Keratinocyte (primary cell): ENCODE measurements around the gene PLEKHJ1. TPM values are rescaled to one million over a fixed set of nuclear protein-coding genes. Genes with fewer than 3 reads are reported as not detected.

Source experiments
- DNase-seq: peaks from one replicate; pipeline ENCODE4 v3.0.0-alpha.2; 2011; ENCODE audit warnings: low read depth, missing footprints, low spot score
- FAIRE-seq: peaks from 2 replicates; lab custom pipeline; 2011; peaks lifted over from hg19 to GRCh38; lab: Jason Lieb, UNC
- H2AFZ ChIP-seq: 2 replicates; pipeline ENCODE4 v1.6.0; 2012; ENCODE audit warnings: low read length, control low read depth, inconsistent platforms; ENCODE audit not compliant: control insufficient read depth
- H3K27ac ChIP-seq: 2 replicates; pipeline ENCODE4 v1.5.1; 2011; ENCODE audit warnings: low read length; ENCODE audit not compliant: control insufficient read depth, insufficient read depth
- H3K27me3 ChIP-seq: 3 replicates; pipeline ENCODE4 v1.6.0; 2011; ENCODE audit warnings: low read length; ENCODE audit not compliant: control insufficient read depth, insufficient read depth; ENCODE audit errors: extremely low read depth
- H3K36me3 ChIP-seq, 2 experiments: 2 replicates in 1 of 2; 3 replicates in 1 of 2; pipeline ENCODE4 v1.5.1; 2011; ENCODE audit warnings: low read length in 2 of 2, mild to moderate bottlenecking in 1 of 2; ENCODE audit not compliant: control insufficient read depth in 2 of 2, insufficient read depth in 2 of 2; ENCODE audit errors: extremely low read depth in 1 of 2
- H3K4me1 ChIP-seq: 3 replicates; pipeline ENCODE4 v1.5.1; 2011; ENCODE audit warnings: low read length; ENCODE audit not compliant: control insufficient read depth, insufficient read depth; ENCODE audit errors: extremely low read depth
- H3K4me2 ChIP-seq: 3 replicates; pipeline ENCODE4 v1.6.0; 2011; ENCODE audit warnings: low read depth, low read length; ENCODE audit not compliant: control insufficient read depth, insufficient read depth; ENCODE audit errors: extremely low read depth
- H3K4me3 ChIP-seq, 3 experiments: fragments of 200-600 bp in 1 of 3; sonication (generic) in 1 of 3; 2 replicates in 2 of 3; 3 replicates in 1 of 3; pipeline ENCODE4 v1.5.1; 2011 to 2016; ENCODE audit warnings: low read length in 3 of 3, mild to moderate bottlenecking in 3 of 3, control low read depth in 2 of 3, inconsistent platforms in 1 of 3, low read depth in 1 of 3, mixed read lengths in 1 of 3, mixed run types in 1 of 3, moderate library complexity in 1 of 3; ENCODE audit not compliant: control insufficient read depth in 2 of 3, insufficient read depth in 2 of 3; ENCODE audit errors: extremely low read depth in 1 of 3
- H3K79me2 ChIP-seq: 2 replicates; pipeline ENCODE4 v1.6.0; 2012; ENCODE audit warnings: low read length; ENCODE audit not compliant: control insufficient read depth, insufficient read depth
- H3K9ac ChIP-seq: 3 replicates; pipeline ENCODE4 v1.6.0; 2011; ENCODE audit warnings: low read length; ENCODE audit not compliant: control insufficient read depth, insufficient read depth; ENCODE audit errors: extremely low read depth
- H3K9me1 ChIP-seq: 3 replicates; pipeline ENCODE4 v1.6.0; 2011; ENCODE audit warnings: low read length; ENCODE audit not compliant: control insufficient read depth, insufficient read depth; ENCODE audit errors: extremely low read depth
- H3K9me3 ChIP-seq: 2 replicates; pipeline ENCODE4 v1.5.1; 2012; ENCODE audit warnings: low read depth, low read length; ENCODE audit not compliant: control insufficient read depth
- H4K20me1 ChIP-seq: 3 replicates; pipeline ENCODE4 v1.6.0; 2011; ENCODE audit warnings: low read length; ENCODE audit not compliant: control insufficient read depth, insufficient read depth; ENCODE audit errors: extremely low read depth
- EZH2 ChIP-seq: IDR thresholded peaks from one replicate; pipeline ENCODE4 v1.6.1; 2012; ENCODE audit warnings: inconsistent platforms, mild to moderate bottlenecking, low read length, moderate library complexity
- dilution Hi-C: fragments of 300-500 bp; cut with MboI; formaldehyde crosslinking; loops from one replicate; pipeline ENCODE4 v1.7.0; 2020; ENCODE audit warnings: low sequenced_read_pairs; ENCODE audit not compliant: extremely low pct_ligation_motif_present
- polyA plus RNA-seq, 5 experiments: library from polyadenylated mRNA; depleted of rRNA in 3 of 5; stranded (reverse) in 3 of 5; stranded (forward) in 1 of 5; unstranded in 1 of 5; fragments of >200 nt; gene quantifications; 1 replicate in 1 of 5; 2 replicates in 3 of 5; 3 replicates in 1 of 5; pipeline versions ENCODE4 v1.2.1 to v1.2.3, GENCODE V29; 2011 to 2012; ENCODE audit warnings: missing spikeins in 2 of 5, low read depth in 1 of 5, low replicate concordance in 1 of 5
- TF ChIP-seq, protein P1 (sequence below), 3 experiments: IDR thresholded peaks in 1 of 3; conservative IDR thresholded peaks in 1 of 3; optimal IDR thresholded peaks in 1 of 3; 2 replicates in 2 of 3; 3 replicates in 1 of 3; pipeline versions ENCODE3 to v1.5.1; 2011; ENCODE audit warnings: low read length in 3 of 3, mild to moderate bottlenecking in 3 of 3, moderate library complexity in 2 of 3, control low read depth in 1 of 3, inconsistent platforms in 1 of 3; ENCODE audit not compliant: insufficient read depth in 2 of 3; ENCODE audit errors: extremely low read depth in 1 of 3

PLEKHJ1 gene
- polyA plus RNA-seq, 1 donor (not counting 4 experiments of a cell fraction or from before 2014, with no cell fraction given) = 36.8 TPM

DNA sequence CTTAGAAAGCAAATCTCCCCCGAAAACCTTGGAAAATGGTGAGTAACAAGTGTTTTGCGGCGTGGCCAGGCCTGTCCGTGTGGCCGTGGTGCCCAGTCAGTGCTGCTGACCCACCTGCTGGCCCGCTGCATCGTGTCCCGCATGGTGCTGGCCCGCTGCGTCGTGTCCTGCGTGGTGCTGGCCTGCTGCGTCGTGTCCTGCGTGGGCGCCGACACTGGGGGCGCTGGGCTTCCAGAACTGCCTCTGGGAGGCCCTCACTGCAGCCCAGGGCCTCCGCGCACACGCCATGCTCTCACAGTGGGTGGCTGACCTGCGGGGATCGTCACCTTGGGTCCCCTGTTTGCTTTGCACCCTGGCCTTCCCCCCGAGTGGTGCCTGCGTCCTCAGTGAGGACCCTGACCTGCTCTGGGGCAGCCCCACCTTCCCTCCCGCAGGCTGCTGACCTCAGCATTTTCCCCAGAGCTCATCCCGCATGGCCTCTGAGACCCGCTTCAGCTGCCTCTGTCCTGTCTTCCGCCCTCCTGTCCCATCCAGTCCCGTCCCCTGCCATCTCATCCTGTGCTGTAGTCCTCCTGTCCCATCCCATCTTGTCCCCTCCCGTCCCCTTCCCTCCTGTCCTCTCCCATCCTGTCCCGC is 10.6 kb downstream of the PLEKHJ1 start:
- Histone ChIP-seq H3K27ac (no peak overlapping the region), H3K9me1 (no peaks in the 10 kb centered on the region), H3K9me3 (no peaks in the 10 kb centered on the region), H2AFZ (no peak overlapping the region), H3K36me3 (peaks cover 20 to 30% of the 10 kb centered on the region in 2 experiments), H3K4me2 (no peak overlapping the region), H3K4me1 (no peaks in the 10 kb centered on the region), H3K27me3 (no peaks in the 10 kb centered on the region), H3K4me3 (no peak overlapping the region), H3K79me2 (no peaks in the 10 kb centered on the region), H3K9ac (no peak overlapping the region), H4K20me1 (peaks cover 7% of the 10 kb centered on the region)
- no peak for TF ChIP-seq EZH2
- TF ChIP-seq, protein P1, sequence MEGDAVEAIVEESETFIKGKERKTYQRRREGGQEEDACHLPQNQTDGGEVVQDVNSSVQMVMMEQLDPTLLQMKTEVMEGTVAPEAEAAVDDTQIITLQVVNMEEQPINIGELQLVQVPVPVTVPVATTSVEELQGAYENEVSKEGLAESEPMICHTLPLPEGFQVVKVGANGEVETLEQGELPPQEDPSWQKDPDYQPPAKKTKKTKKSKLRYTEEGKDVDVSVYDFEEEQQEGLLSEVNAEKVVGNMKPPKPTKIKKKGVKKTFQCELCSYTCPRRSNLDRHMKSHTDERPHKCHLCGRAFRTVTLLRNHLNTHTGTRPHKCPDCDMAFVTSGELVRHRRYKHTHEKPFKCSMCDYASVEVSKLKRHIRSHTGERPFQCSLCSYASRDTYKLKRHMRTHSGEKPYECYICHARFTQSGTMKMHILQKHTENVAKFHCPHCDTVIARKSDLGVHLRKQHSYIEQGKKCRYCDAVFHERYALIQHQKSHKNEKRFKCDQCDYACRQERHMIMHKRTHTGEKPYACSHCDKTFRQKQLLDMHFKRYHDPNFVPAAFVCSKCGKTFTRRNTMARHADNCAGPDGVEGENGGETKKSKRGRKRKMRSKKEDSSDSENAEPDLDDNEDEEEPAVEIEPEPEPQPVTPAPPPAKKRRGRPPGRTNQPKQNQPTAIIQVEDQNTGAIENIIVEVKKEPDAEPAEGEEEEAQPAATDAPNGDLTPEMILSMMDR (optimal IDR thresholded peaks at IDR 0.05 in 1 of 3, IDR thresholded peaks at IDR 0.05 in 1 of 3, conservative IDR thresholded peaks at IDR 0.05 in 1 of 3; ENCODE audit: extremely low read depth in 1 of 3, insufficient read depth in 2 of 3, low read length in 3 of 3) = no peak
- dilution Hi-C loops = no loop called here
- DNase-seq = no peak
- FAIRE-seq = no peak

DNA sequence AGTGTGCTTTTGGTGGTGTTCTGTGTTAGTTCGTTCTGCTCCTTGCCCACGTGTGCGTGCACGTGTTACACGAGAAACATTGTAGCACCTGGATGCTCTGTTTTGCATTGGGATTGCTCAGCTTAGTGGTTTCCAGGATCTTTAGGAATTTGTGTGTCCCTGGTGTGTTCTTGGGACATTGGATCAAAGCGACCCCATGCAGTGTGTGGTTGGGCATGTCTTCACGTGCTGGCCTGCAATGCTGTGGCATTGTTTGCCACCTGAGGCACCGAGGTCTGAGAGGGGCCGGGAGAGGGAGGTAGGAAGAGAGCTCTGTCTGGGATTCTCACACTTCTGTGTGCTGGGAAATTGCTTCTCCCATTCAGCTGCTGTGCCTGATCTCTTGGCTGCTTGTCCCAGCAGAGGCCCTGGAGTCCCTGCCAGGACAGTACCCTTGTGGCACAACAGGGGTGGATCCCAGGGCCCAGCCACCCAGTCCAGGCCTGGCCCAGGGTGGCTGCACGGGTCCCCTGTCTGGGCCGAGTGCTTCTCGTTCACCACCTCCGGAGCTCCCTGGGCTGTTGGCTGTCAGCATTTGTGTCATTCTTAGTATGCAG is 11.3 kb downstream of the PLEKHJ1 start:
- H4K20me1 ChIP-seq = peaks cover 7% of the 10 kb centered on the region
- DNase-seq (no peak), FAIRE-seq (no peak)
- peaks cover 24 to 32% of the 10 kb centered on the region in 2 experiments for H3K36me3 ChIP-seq
- TF ChIP-seq, protein P1 (optimal IDR thresholded peaks at IDR 0.05 in 1 of 3, IDR thresholded peaks at IDR 0.05 in 1 of 3, conservative IDR thresholded peaks at IDR 0.05 in 1 of 3; ENCODE audit: extremely low read depth in 1 of 3, insufficient read depth in 2 of 3, low read length in 3 of 3) = no peak
- no peak for TF ChIP-seq EZH2
- no peaks in the 10 kb centered on the region for H3K27me3 ChIP-seq
- no peaks in the 10 kb centered on the region for H3K4me1 ChIP-seq
- dilution Hi-C loops = no loop called here
- no peak overlapping the region for H3K4me2 ChIP-seq
- no peak overlapping the region for H3K9ac ChIP-seq
- H3K9me3 ChIP-seq = no peaks in the 10 kb centered on the region
- H3K27ac ChIP-seq = no peak overlapping the region
- H3K79me2 ChIP-seq = no peaks in the 10 kb centered on the region
- no peak overlapping the region for H3K4me3 ChIP-seq
- H2AFZ ChIP-seq = no peak overlapping the region
- no peaks in the 10 kb centered on the region for H3K9me1 ChIP-seq
